ENCODE measurements around the gene TGFBI.
A peak's percentile ranks its signal among the peaks of the same experiment; 100 is the strongest.

The TGFBI gene

GRCh38 chr5:136066661-136067271 is 38.0 kb downstream of the TGFBI start:
- no peak for DNase-seq (ENCODE audit: low read depth)

DNA sequence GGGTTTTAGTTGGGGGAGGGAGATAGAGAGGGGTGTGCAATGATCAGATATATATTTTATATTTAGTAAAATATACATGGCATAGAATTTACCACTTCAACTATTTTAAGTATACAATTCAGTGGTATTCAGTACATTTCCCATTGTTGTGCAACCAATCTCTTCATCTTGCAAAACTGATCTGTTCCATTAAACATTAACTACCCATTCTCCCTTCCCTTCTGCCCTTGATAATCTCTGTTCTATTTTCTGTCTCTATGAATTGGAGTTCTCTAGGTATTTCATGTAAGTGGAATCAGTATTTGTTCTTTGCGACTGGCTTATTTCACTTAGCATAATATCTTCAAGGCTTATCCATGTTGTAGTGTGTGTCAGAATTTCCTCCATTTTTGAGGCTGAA is 38.6 kb downstream of the TGFBI start:
- DNase-seq (ENCODE audit: low read depth), result no peak

GRCh38 chr5:136070486-136071285 is 41.9 kb downstream of the TGFBI start:
- no peak for DNase-seq (ENCODE audit: low read depth)

GRCh38 chr5:136073714-136074529 is 45.1 kb downstream of the TGFBI start:
- no peak for DNase-seq (ENCODE audit: low read depth)

- DNase-seq (ENCODE audit: low read depth), result no peak
Measured at GRCh38 chr5:136075466-136075891, 46.7 kb downstream of the TGFBI start.

GRCh38 chr5:136076067-136076466 is 47.3 kb downstream of the TGFBI start:
- no peak for DNase-seq (ENCODE audit: low read depth)

GRCh38 chr5:136076881-136077445 is 48.2 kb downstream of the TGFBI start:
- DNase-seq (ENCODE audit: low read depth), result no peak

GRCh38 chr5:136079195-136079985 is 50.6 kb downstream of the TGFBI start:
- DNase-seq (ENCODE audit: low read depth), result no peak

- DNase-seq (ENCODE audit: low read depth), result no peak
Measured at GRCh38 chr5:136080113-136080482, 51.3 kb downstream of the TGFBI start.

DNA sequence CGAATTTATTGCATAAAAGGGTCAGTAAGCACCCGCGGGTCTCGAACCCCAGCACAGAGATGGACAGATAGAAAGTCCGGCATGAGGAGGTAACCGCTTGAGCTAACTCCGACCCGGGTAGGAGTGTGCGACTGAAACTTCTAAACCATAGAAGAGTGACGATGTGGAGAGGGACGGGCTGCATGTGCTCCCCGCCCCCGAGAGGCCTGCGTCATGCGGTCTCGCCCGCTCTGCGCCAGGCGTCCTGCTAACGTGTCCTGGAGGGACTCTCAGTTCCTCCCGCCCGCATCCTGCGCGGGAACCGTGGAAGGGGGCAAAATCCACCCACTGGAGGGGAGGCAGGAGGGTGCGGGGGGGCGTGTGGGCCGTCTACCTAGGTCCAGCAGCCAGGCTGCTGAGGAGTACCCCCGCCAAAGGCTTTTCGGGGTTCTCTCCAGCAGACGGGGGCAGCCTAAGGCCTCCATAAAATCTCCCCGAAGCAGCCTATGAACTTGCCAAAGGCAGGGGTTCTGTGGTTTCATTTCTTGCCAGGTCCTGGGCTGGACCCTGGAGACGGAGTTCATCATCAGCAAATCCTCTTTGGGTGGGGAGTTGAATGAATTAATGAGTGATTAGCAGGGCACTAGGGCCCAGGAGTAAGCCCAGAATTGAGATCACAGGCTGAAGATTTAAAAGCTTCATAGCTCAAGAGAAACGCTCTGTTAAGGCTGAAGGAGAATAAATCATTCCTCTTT is 51.9 kb downstream of the TGFBI start:
- peak; percentile 0 for DNase-seq (ENCODE audit: low read depth)

DNA sequence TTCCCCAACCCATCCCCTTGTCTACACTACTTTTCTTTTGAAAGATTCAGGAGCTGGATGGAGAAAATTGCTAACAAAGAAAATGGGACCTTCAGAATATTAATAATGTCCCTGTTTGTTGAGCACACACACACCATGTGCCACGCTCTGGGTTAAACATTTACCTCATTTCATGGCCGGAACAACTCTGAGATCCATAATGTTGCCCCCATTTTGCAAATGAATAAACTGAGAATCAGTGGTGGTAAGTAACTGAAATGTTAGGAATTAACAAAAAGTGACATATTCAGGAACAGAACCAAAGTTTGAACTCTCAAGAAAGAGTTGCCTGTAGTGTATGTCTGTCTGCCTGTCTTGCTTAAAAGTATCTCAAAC is 52.4 kb downstream of the TGFBI start:
- no peak for DNase-seq (ENCODE audit: low read depth)

DNA sequence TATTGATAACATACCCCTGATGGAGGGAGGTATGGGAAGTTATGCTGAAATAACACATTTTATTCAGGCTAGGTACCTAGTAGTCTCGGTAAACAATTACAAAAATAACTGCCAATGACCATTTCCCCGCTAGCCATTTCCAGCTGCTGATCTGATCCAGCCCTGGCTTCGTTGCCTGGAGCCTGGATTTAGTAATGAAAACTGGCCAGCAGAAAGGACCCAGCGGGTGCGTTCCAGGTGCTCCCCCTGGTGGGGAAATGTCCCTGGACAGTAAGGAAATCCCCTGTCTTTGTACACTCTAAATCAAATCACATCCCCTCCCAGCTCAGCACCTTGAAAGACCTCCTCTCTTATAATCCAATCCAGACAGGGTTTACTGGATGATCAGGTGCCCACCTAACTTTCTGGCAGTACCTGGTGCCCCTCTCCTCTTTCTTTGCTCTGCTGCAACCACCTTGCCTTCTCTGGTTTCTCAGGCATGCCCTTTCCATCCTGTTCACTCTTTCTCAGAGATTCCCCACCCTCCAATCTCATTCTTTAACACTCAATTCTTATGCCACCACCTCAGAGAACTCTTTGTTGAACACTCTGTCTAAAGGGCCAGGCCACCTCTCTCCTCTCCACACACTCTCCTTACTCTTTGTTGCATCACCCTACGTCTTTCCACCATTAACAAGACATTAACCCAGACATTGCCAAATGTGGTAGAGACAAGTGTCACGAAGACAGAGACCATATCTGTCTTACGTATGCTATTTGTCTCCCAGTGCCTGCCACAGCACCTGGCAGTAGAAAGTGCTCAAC is 53.8 kb downstream of the TGFBI start:
- DNase-seq (ENCODE audit: low read depth), result peak; percentile 32

- DNase-seq (ENCODE audit: low read depth), result no peak
Measured at GRCh38 chr5:136084698-136085097, 55.9 kb downstream of the TGFBI start.

DNA sequence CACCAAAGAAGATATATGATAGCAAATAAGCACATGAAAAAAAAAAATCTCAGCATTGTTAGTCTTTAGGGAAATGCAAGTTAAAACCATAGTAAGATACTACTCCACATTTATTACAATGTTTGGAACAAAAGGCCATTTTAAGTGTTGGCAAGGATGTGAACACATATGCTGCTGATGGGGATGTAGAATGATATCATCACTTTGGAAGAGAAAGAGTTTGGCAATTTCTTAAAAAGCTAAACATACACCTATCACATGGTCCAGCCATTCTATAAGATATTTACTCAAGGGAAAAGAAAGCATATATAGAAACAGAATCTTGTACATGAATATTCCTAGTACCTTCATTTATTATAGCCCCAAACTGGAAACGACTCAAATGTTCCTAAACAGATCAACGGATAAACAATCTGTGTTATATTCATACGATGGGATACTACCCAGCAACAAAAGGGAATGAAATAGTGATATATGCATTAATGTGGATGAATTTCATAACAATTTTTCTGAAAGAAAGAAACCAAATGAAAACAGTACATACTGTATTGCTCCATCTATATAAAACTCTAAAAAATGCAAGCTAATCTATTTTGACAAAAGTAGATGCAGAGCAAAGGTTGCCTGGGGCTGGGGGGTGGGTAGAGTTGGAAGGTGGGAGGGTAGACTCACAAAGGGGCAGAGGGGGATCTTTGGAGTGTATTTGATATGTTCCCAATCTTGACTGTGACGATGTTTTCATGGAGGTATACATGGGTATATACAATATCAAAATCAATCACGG is 58.2 kb downstream of the TGFBI start:
- no peak for DNase-seq (ENCODE audit: low read depth)

DNA sequence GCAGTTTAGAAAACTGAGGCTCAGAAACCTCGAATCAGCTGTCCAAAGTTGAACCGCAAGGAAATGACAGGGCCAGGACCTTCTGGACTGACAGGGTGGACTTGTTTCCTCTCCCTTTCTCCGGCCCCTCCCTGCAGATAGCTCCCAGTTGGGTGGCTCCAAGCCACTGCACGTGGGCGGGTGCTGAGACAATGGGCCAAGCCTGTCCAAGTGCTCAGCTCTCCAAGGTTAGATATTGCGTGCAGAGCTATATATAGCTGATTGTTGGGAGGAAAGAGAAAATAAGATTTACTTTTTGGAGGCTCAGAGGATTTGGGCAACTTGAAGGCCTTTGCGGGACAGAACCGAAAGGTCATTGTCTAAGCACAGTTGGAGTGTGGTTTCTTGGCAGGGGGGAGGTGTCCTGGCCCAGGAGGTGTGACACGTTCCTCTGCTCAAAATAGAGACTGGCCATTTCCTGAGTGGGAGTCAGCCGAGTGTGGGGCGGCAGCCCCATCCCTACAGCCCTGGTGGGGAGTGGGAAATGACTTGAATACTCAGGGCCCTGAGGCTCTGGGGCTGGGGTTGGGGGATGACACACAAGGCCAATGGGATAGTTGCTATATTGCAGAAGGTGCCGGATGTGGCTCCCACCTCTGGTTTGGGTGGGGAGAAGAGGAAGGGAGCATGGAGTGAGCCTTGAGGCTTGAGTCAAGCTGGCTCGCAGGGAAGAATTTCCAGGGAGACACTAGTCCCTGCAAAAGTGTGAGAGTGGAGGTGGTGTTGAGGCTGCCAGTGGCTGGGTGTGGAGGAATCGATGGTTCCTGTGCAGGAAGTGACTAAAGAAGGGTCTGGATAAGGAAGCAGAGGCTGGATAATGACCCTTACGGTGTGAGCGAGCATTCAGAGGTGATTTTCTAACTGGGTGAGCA is 59.4 kb downstream of the TGFBI start:
- no peak for DNase-seq (ENCODE audit: low read depth)

DNA sequence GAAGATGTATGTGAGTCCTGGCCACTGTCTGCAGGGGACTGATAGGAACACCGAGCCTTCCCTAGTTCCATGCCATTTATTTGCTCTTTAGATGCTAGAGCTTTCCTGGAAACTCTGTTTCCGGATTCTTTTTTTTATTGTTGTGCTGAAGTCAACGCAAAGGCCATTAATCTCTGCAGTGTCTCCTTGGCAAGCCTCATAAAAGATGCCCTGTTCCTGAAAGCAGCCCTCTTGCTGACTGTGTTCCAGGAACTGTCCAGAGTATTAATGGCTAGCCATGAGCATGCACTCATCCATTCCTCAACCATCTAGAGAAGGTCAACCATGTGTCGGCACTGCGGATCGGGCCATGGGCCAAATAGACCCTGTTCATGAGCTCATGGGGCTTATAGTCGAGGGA is 61.0 kb downstream of the TGFBI start:
- no peak for DNase-seq (ENCODE audit: low read depth)

DNA sequence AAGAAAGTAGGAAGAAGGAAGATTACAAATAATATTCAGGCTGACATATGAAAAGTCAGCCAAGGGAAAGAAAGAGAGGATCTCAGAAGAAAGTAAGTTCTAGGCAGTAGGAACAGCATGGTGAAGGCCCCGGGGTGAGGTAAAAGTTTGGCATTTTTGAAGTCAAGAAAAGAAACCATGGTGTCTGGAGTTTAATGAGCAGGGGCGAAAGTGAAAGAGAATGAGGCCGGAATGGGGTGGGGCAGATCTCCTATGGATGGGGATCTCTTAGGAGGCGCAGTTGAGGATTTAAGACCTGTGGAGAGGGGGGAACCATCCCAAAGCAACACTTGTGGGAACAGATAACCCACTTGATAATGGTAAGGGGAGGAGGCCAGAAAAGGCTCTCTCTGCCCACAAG is 61.5 kb downstream of the TGFBI start:
- DNase-seq (ENCODE audit: low read depth), result no peak

- DNase-seq (ENCODE audit: low read depth), result no peak
Measured at GRCh38 chr5:136094189-136094912, 65.6 kb downstream of the TGFBI start.
